Measurements from ENCODE around the gene COL20A1. TPM values are rescaled to one million over a fixed set of nuclear protein-coding genes. Genes with fewer than 3 reads are reported as not detected.

COL20A1 gene
- total and polyA plus RNA-seq, 2 donors (not counting 1 experiment from before 2014, with no cell fraction given) = not detected

DNA sequence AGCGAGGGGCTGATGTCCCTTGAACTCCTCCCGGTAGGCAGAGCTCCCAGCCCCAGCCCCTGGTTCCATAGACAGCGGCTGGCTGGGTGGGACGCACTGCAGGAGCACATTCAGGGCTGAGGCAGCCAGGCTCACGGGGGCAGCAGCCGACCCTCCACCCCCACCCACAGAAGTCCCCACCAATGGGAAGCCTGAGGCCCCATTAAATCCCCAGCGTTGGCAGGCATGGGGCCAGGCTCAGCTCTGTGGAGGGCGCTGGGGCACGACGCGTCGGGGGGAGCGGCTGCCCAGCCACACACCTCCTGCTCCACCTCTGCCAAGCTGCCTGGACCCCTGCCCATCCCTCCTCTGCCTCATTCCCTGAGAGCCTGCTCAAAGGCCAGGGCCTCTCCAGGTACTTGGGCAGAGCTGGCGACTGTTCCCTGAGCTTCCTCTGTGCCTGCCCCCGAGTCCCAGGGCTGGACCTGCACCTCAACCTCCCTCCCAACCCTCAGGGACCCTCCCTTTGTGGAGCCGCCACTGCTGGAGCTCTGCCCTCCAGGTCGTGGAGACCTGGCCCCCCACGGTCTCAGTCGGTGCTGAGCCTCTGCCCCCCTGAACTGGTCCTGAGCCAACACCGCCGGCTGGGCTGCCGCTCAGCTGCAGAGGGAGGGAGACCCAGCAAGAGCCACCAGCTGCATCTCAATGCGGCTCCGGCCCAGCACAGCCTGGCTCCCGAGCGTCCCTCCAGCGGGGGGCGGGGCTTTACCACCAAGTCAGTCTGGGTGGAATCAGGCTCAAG, 59.0 kb downstream of the COL20A1 start:
- no peak overlapping the region for H3K4me3 ChIP-seq (replicated peaks in 1 of 4; ENCODE audit: control extremely low read depth in 1 of 4, insufficient read depth in 1 of 4, low read depth in 3 of 4, low read length in 4 of 4)
- H2AFZ ChIP-seq (ENCODE audit: low read length) = no peak overlapping the region
- H3K9me3 ChIP-seq (ENCODE audit: control insufficient read depth, insufficient read depth, low read depth, low read length) = no peaks in the 10 kb centered on the region
- H4K20me1 ChIP-seq (ENCODE audit: control insufficient read depth, extremely low read depth, insufficient read depth, low read length) = no peaks in the 10 kb centered on the region
- no peak for TF ChIP-seq EZH2 (IDR thresholded peaks at IDR 0.05; ENCODE audit: low read length, missing control alignments)
- TF ChIP-seq CTCF (conservative IDR thresholded peaks at IDR 0.05 in 1 of 2, IDR thresholded peaks at IDR 0.05 in 1 of 2; ENCODE audit: low read depth in 1 of 2, low read length in 2 of 2) = no peak
- H3K4me1 ChIP-seq (ENCODE audit: control insufficient read depth, extremely low read depth, insufficient read depth, low read length) = no peaks in the 10 kb centered on the region
- no peaks in the 10 kb centered on the region for H3K27me3 ChIP-seq (ENCODE audit: control insufficient read depth, insufficient read depth, low read length)
- no peaks in the 10 kb centered on the region for H3K79me2 ChIP-seq (ENCODE audit: control insufficient read depth, insufficient read depth, low read length)
- H3K9ac ChIP-seq (ENCODE audit: insufficient read depth, low read length) = no peak overlapping the region
- no peak for DNase-seq (ENCODE audit: low read depth in 2 of 2)
- no peak overlapping the region for H3K27ac ChIP-seq (ENCODE audit: insufficient read depth, low read length)
- H3K4me2 ChIP-seq (ENCODE audit: extremely low read depth, insufficient read depth, low read length) = no peak overlapping the region
- no peaks in the 10 kb centered on the region for H3K36me3 ChIP-seq (ENCODE audit: control insufficient read depth, insufficient read depth, low read length)

DNA sequence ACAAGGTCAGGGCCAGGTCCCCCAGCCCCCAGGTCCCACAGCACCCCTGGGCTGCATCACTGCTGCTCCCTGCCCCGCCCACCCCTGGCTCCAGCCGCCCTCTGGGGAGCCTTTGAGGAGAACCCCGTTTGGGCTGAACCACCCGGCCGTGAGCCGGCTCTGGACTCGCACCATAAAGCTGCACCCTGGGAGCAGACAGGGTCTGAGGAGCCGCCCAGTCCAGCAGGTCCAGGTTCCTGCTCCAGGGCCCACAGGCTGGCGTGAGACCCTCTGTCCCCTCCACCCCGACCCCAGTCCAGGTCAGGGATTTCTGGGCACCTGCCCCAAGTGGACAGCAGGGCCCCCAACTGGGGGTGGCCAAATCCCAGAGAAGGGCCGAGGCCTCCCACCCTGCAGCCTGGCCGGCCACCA, 59.8 kb downstream of the COL20A1 start:
- Histone ChIP-seq H3K27me3 (ENCODE audit: control insufficient read depth, insufficient read depth, low read length) (no peaks in the 10 kb centered on the region), H3K27ac (ENCODE audit: insufficient read depth, low read length) (no peak overlapping the region), H3K79me2 (ENCODE audit: control insufficient read depth, insufficient read depth, low read length) (no peaks in the 10 kb centered on the region), H3K9ac (ENCODE audit: insufficient read depth, low read length) (no peak overlapping the region), H3K4me2 (ENCODE audit: extremely low read depth, insufficient read depth, low read length) (no peak overlapping the region), H2AFZ (ENCODE audit: low read length) (no peak overlapping the region), H3K4me3 (replicated peaks in 1 of 4; ENCODE audit: control extremely low read depth in 1 of 4, insufficient read depth in 1 of 4, low read depth in 3 of 4, low read length in 4 of 4) (no peak overlapping the region), H3K9me3 (ENCODE audit: control insufficient read depth, insufficient read depth, low read depth, low read length) (no peaks in the 10 kb centered on the region), H3K4me1 (ENCODE audit: control insufficient read depth, extremely low read depth, insufficient read depth, low read length) (no peaks in the 10 kb centered on the region), H4K20me1 (ENCODE audit: control insufficient read depth, extremely low read depth, insufficient read depth, low read length) (no peaks in the 10 kb centered on the region), H3K36me3 (ENCODE audit: control insufficient read depth, insufficient read depth, low read length) (no peaks in the 10 kb centered on the region)
- no peak for DNase-seq (ENCODE audit: low read depth in 2 of 2)
- TF ChIP-seq CTCF (conservative IDR thresholded peaks at IDR 0.05 in 1 of 2, IDR thresholded peaks at IDR 0.05 in 1 of 2; ENCODE audit: low read depth in 1 of 2, low read length in 2 of 2) (no peak), EZH2 (IDR thresholded peaks at IDR 0.05; ENCODE audit: low read length, missing control alignments) (no peak)

- H3K9ac ChIP-seq (ENCODE audit: insufficient read depth, low read length) = no peak overlapping the region
- H3K4me1 ChIP-seq (ENCODE audit: control insufficient read depth, extremely low read depth, insufficient read depth, low read length) = no peaks in the 10 kb centered on the region
- DNase-seq (ENCODE audit: low read depth in 2 of 2) = no peak
- no peak overlapping the region for H3K27ac ChIP-seq (ENCODE audit: insufficient read depth, low read length)
- no peak overlapping the region for H3K4me2 ChIP-seq (ENCODE audit: extremely low read depth, insufficient read depth, low read length)
- no peaks in the 10 kb centered on the region for H3K27me3 ChIP-seq (ENCODE audit: control insufficient read depth, insufficient read depth, low read length)
- H3K79me2 ChIP-seq (ENCODE audit: control insufficient read depth, insufficient read depth, low read length) = no peaks in the 10 kb centered on the region
- TF ChIP-seq EZH2 (IDR thresholded peaks at IDR 0.05; ENCODE audit: low read length, missing control alignments) (no peak), CTCF (conservative IDR thresholded peaks at IDR 0.05 in 1 of 2, IDR thresholded peaks at IDR 0.05 in 1 of 2; ENCODE audit: low read depth in 1 of 2, low read length in 2 of 2) (no peak)
- no peak overlapping the region for H3K4me3 ChIP-seq (replicated peaks in 1 of 4; ENCODE audit: control extremely low read depth in 1 of 4, insufficient read depth in 1 of 4, low read depth in 3 of 4, low read length in 4 of 4)
- H2AFZ ChIP-seq (ENCODE audit: low read length) = no peak overlapping the region
- no peaks in the 10 kb centered on the region for H3K36me3 ChIP-seq (ENCODE audit: control insufficient read depth, insufficient read depth, low read length)
- H4K20me1 ChIP-seq (ENCODE audit: control insufficient read depth, extremely low read depth, insufficient read depth, low read length) = no peaks in the 10 kb centered on the region
- no peaks in the 10 kb centered on the region for H3K9me3 ChIP-seq (ENCODE audit: control insufficient read depth, insufficient read depth, low read depth, low read length)
Observed at GRCh38 chr20:63354636-63355350, 61.8 kb downstream of the COL20A1 start.

Data from fibroblast of lung (primary cell).